GM12878 (cell line): ENCODE measurements around the gene ARL5C.
"Not testable (repeated sequence)": the region's sequence is repeated elsewhere in the genome, so short reads cannot be mapped to it uniquely, and the experiment has no call there.

ENCODE experiments used
- ATF7 ChIP-seq: fragments of 450-650 bp; IDR thresholded peaks from 2 replicates; pipeline ENCODE4 v1.6.1; 2016; ENCODE audit warnings: low read depth, mild to moderate bottlenecking
- CREB1 ChIP-seq: IDR thresholded peaks from 2 replicates; pipeline ENCODE4 v1.6.1; 2012; ENCODE audit warnings: low read depth, mild to moderate bottlenecking, inconsistent platforms
- CREM ChIP-seq: IDR thresholded peaks from 2 replicates; pipeline ENCODE4 v1.6.1; 2014; ENCODE audit warnings: antibody characterized with exemption, low read depth
- CTCF ChIP-seq, 3 experiments: IDR thresholded peaks in 2 of 3; conservative IDR thresholded peaks in 1 of 3; 2 replicates each; pipeline ENCODE4 v1.5.1; 2011; ENCODE audit warnings: low read depth in 3 of 3, low read length in 3 of 3, mild to moderate bottlenecking in 3 of 3, control low read depth in 2 of 3, moderate library complexity in 2 of 3, inconsistent platforms in 1 of 3, mixed read lengths in 1 of 3; ENCODE audit not compliant: control insufficient read depth in 2 of 3, insufficient read depth in 1 of 3; ENCODE audit errors: extremely low read depth in 1 of 3
- NR2C2 ChIP-seq: IDR thresholded peaks from 2 replicates; pipeline ENCODE4 v1.6.1; 2011; ENCODE audit warnings: borderline replicate concordance, low read depth; ENCODE audit not compliant: control insufficient read depth, insufficient read length
- RFX5 ChIP-seq: IDR thresholded peaks from 2 replicates; pipeline ENCODE4 v1.6.1; 2011; ENCODE audit warnings: low read depth, low read length, improper control_type of control experiment
- SMAD1 ChIP-seq: fragments of 450-650 bp; IDR thresholded peaks from 2 replicates; pipeline ENCODE4 v1.6.1; 2018; ENCODE audit warnings: mild to moderate bottlenecking, low read depth; ENCODE audit not compliant: partially characterized antibody
- TCF12 ChIP-seq: IDR thresholded peaks from 2 replicates; pipeline ENCODE4 v1.6.1; 2011; ENCODE audit warnings: low read depth, mild to moderate bottlenecking, low read length
- ZNF207 ChIP-seq: fragments of 450-650 bp; IDR thresholded peaks from 2 replicates; pipeline ENCODE4 v1.6.1; 2014; ENCODE audit warnings: antibody characterized with exemption, mild to moderate bottlenecking, borderline replicate concordance

DNA sequence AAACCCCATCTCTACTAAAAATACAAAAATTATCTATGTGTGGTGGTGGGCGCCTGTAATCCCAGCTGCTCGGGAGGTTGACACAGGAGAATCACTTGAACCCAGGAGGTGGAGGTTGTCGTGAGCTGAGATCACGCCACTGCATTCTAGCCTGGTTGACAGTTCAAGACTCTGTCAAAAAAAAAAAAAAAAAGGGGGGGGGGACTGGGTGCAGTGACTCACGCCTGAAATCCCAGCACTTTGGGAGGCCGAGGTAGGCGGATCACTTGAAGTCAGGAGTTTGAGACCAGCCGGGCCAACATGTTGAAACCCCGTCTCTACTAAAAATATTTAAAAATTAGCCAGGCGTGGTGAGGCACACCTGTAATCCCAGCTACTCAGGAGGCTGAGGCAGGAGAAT lies 44.0 kb downstream of the ARL5C start:
- not testable (repeated sequence) for TF ChIP-seq RFX5; CREM; CTCF (IDR thresholded peaks at IDR 0.05 in 2 of 3, conservative IDR thresholded peaks at IDR 0.05 in 1 of 3; ENCODE audit: control insufficient read depth in 2 of 3, extremely low read depth in 1 of 3, insufficient read depth in 1 of 3, low read depth in 3 of 3, low read length in 3 of 3); ZNF207; NR2C2; ATF7; SMAD1; TCF12; CREB1
